Left cardiac atrium (tissue), 4 donors: ENCODE measurements around the gene RAPGEF2. TPM values are rescaled to one million over a fixed set of nuclear protein-coding genes. Genes with fewer than 3 reads are reported as not detected.
"Not testable (repeated sequence)": the region's sequence is repeated elsewhere in the genome, so short reads cannot be mapped to it uniquely, and the experiment has no call there.

Source experiments
- ATAC-seq, 2 donors: fragments of 200-7000 bp; cut with Tn5 transposase; one replicate each; pipeline ENCODE4 v1.9.1; 2020; ENCODE audit warnings: mild to moderate bottlenecking in 2 of 2, moderate library complexity in 2 of 2
- DNase-seq: peaks from one replicate; pipeline ENCODE4 v3.0.0-alpha.2; 2020
- intact Hi-C, 2 donors: fragments of 100-400 bp; cut with DNase I; formaldehyde crosslinking; loops; one replicate each; pipeline versions ENCODE4 v1.14.1 to v1.15.1; 2022 to 2023
- total RNA-seq, 2 donors: library from RNA; stranded (reverse); fragmentation: NEBNext Ultra II Directional; extraction: Animal tissue kit (Norgen Biotek cat#: 25700); gene quantifications; one replicate each; pipeline ENCODE4 v1.2.1, GENCODE V29; 2021
- donor health status: DM: no; HTN: yes; CAD: no.
- donor health status: DM: no; HTN: yes; CAD: no; lungs with severe emphysema.
- donor health status: DM: yes; HTN: yes; CAD: no.
- donor health status: Dilated cardiomyopathy.

RAPGEF2 gene
- total RNA-seq, 2 donors from 2014 or later = 28.0 to 38.0 TPM

DNA sequence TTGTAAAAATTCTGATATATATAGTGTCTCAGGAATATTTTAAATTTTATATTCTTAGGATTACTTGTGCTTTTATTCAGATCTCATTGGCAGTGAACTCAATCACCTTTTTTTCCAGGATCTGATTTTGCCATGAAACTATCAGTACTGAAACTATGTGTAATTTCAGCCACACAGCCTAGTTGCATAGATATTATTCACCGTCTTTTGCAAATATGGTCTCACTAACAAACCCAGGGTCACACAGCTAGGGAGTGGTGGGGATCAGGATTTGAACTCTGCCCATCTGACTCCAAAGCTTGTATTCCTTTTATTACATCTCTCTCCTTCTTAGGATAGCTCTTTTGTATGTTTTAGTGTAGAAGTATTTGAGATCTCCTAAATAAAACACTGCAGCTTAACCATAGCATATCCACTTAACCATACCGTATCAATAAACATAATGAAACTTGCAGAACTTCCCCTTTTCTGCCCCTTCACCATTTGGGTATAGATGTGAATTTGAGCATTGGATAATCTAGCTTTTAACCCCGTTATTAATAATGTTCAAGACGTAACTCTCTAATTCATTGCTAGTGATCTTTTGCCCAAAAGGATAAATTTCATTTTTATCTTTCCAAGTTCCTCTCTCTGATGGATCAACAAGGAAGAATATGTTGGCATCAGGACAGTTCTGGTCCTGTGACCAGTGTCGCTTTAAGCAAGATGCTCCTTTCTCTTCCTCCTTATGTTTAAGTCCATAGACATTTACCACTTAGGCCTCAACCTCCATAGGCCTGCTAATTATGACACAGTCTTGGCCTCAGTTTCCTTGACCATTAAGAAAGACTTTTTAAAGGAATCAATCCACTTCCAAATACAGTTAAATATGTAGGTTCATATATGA, 74.6 kb downstream of the RAPGEF2 start:
- no peak for ATAC-seq
- DNase-seq = no peak
- intact Hi-C loops = loop anchor here in 1 of 2 donors (5.0 to 10.0 kb wide), 3 partner anchors 173 to 453 kb away; partner anchors contain the start of gene PPID

DNA sequence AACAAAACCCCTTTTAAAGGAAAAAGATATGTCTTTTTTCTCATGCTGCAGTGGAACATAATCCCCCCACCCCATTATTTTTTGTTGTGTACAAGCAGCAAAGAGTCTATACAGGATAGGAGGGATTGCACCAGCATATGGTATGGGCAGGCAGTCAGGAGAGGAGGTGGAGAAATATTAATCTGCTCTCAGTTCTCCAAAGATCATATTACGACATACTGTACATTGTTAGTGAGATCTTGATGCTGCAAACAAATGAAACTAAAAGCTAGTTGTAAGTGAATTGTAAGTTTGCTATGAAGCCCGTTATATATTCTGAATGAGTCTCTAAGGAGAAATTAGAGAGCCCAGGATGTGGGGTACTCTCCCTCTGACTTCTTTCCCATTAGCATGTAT, 75.3 kb downstream of the RAPGEF2 start:
- no peak for ATAC-seq
- no peak for DNase-seq
- intact Hi-C loops = loop anchor here in 1 of 2 donors (5.0 to 10.0 kb wide), 3 partner anchors 173 to 453 kb away; partner anchors contain the start of gene PPID

DNA sequence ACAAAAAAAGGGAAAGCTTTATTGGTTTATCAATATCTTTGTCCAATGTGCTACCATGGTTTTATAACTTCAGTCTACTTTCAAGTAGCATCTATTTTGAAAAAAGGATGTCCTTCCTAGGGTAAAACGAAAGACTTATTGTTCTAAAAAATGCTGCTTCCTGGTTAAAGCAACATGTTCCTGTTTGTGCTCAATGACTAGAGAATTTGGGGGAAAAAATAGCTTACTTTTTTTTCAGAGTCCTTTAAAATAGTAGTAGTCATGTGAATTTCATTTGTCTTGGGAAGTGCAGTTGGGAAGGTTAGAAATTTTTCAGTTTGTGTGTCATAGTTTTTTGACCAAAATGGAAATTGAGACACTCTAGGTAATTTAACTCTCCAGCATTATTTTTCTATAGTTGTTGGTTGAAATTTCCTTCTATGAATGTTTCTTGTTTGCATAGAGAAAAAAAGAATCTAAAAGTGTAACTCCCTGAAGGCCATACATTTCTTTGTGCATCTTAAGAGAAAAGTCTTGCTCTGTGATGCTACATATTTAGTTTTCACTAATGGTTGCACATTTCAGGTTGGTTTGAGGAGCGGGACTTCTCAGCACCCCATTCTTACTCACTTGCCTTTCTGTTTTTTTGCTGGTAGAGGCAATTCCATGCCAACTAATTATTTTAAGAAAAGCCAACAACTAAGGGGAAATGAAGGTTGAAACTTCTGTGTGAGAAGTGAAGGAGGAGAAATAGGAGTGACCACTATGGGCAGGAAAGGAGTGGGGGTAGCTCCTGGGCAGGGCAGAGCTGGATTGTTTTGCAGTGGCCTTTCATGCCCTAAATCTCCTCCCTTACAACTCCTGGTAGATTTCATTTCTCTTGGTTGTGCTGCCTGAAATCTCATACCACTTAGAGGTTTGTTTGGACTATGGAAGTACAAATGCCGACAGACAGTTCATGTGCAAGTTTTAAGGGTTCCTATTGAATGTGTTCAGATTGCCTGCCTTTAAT, 76.4 kb downstream of the RAPGEF2 start:
- DNase-seq (no peak), ATAC-seq (peak in 1 of 2 donors; percentile 22)
- intact Hi-C loops = loop anchor here in 1 of 2 donors (5.0 to 10.0 kb wide), 3 partner anchors 174 to 454 kb away; partner anchors contain the start of gene PPID

DNA sequence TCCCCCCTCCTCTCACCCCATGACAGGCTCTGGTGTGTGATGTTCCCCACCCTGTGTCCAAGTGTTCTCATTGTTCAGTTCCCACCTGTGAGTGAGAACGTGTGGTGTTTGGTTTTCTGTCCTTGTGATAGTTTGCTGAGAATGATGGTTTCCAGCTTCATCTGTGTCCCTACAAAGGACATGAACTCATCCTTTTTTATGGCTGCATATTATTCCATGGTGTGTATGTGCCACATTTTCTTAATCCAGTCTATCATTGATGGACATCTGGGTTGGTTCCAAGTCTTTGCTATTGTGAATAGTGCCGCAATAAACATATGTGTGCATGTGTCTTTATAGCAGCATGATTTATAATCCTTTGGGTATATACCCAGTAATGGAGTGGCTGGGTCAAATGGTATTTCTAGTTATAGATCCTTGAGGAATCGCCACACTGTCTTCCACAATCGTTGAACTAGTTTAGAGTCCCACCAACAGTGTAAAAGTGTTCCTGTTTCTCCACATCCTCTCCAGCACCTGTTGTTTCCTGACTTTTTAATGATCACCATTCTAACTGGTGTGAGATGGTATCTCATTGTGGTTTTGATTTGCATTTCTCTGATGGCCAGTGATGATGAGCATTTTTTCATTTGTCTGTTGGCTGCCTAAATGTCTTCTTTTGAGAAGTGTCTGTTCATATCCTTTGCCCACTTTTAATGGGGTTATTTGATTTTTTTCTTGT, 81.2 kb downstream of the RAPGEF2 start:
- DNase-seq, ATAC-seq, intact Hi-C loops: not testable (repeated sequence)

DNA sequence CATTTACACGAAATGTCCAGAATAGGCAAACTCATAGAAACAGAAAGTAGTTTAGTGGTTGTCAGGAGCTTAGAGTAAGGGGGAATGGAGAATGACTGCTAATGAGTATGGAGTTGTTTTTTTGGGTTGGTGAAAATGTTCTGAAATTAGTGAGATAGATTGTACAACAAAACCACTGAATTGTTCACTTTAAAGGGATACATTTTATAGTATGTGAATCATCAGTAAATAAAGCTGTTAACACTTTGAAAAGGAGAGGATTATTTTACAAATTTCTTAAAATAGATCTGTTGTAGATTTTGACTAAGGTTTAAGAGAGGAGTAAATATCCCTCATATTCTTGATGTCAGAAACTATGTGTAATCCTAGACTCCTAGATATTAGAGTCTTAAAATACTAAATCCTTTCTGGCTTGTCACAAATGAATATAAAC, 82.7 kb downstream of the RAPGEF2 start:
- intact Hi-C loops = no loop called here
- DNase-seq (no peak), ATAC-seq (no peak)

DNA sequence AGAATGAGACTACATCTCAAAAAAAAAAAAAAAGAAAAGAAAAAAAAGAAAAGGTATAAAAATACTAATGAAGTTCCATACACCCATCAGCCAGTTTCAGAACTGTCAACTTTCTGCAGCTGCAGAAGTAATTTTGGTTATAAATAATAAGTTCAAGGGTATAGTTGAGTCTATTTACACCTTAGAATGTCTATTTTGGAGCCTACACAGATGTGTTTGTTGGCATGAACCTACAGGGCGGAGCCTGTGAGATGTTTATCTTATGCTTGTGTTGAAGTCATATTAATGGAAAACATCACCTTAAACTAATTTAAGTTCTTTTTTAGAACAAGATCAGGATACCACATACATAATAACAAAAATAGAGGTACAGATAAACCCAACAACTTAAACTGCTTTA, 85.8 kb downstream of the RAPGEF2 start:
- DNase-seq (no peak), ATAC-seq (no peak)
- intact Hi-C loops = no loop called here

DNA sequence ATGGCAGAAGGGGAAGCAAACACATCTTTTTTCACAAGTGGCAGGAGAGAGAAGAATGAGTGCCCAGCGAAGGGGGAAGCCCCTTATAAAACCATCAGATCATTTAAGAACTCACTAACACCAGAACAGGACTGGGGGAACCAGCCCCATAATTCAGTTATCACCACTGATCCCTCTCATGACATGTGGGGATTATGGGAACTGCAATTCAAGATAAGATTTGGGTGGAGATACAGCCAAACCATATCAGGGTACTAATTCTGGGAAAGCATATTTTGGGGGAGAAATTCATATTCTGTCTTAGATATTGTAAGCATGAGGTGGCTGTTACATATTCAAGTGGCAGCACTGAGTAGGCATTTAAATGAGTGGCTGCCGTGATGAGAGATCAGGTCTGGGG, 87.8 kb downstream of the RAPGEF2 start:
- no peak for DNase-seq
- intact Hi-C loops = no loop called here
- no peak for ATAC-seq

DNA sequence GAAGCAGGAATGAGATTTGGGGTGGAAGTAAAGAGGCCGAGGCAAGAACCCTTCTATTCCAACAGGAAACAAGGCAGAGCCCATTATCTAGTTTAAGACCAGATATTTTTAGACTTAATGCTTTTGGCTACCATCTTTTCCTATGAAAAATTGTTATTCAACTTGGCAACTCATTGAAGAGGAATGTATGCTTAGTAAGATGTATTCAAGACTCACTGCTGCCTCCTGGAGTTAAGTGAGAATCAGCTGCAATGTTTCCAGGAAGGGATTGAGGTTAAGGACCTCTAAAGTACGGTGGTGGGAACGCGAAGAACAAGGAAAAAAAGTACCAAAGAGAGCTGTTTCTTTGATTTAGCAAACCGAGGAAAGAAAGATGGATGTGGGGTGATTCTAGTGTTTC, 89.1 kb downstream of the RAPGEF2 start:
- intact Hi-C loops = no loop called here
- ATAC-seq = no peak
- no peak for DNase-seq

DNA sequence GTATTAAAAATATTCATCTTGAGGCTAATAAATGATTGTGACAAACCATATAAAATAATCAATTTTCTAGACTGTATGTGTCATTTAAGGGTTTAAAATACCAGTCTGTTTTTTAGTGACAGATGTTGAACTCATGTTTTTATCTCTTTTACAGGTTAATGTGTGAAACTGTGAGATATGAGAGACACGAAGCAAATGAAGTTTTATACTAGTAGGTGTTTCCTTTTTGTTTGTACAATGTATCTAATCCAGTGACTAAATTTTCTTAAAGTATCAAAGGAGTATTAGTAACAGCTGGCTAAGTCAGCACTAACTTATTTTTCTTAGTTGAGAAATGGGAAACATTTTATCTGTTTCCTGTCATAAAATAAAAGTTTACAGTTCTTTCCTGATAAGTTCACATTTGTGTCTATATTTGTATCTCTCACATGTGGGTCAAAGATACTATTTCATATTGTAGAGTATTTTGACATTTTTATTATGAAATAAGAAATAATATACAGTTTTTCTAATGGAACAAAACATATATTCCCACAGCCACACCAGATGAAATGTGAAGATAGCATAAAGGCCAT, 90.3 kb downstream of the RAPGEF2 start:
- ATAC-seq = no peak
- no peak for DNase-seq
- intact Hi-C loops = no loop called here

DNA sequence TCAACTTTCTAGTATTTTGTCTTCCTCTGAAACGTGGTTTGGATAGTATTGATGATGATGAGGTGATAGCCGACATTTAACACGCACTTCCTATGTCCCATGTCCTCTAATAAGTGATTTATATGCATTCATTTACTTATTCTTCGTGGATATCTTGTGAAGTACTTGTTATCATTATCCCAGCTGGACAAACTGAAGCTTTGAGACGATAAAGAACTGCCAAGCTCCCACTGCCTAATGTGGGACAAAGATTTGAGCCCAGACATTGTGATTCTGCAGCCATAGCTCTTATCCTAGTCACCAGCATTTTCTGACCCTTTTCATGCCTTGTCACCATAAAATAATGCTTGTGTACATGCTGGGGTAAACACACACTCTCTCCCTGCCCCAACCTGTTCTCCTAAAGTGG, 92.5 kb downstream of the RAPGEF2 start:
- ATAC-seq = no peak
- intact Hi-C loops = loop anchor here in 1 of 2 donors (5.0 kb wide), 1 partner anchor 463 kb away; no protein-coding TSS in a partner anchor
- no peak for DNase-seq

DNA sequence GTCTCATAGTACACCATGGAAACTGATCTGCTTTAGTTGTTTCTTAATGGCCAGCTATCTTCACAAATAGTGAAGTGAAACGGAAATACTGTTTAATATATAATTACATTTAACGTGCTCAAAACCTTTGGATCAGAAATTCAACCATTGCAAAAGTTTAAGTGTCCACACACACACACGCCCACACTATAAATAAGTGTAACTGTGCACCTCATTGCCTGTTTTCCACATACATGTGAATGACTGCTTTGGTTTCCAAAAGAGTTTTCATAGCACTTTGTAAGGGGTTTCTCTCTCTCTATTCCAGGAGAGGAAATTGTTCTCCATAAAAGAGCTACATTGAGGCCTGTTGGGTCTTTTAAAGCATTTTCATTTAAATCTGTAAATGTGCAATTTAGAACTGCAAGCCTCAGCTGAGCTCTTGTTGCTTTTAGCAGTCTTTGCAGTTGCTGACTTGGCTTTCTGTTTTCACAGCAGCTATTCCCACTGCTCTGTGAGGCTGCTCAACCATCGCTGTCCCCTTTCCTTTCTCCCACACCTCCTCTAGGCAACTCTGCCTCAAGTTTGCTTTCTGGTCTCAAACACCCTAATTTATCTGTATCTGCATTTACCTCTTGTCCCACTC, 94.5 kb downstream of the RAPGEF2 start:
- DNase-seq (no peak), ATAC-seq (peak; percentile 23 to 34)
- intact Hi-C loops = loop anchor here in 1 of 2 donors (5.0 kb wide), 1 partner anchor 465 kb away; no protein-coding TSS in a partner anchor

DNA sequence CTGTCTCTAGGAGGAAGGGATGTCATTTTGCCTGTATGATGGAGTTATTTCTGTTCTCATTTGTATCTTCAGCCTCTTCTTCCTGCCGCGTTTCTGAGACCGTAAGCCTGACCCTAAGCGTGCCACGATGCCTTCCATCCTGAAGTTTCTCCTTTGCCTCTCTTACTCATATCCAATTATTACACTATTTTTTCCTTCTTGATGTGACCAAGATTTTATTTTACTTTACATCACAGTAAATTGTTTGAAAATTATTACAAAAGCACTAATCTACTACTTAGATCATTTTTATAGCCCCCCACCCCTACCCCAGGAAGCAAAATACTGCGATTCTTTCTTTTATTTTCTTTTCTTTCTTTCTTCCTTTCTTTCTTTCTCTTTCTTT, 95.0 kb downstream of the RAPGEF2 start:
- no peak for DNase-seq
- intact Hi-C loops = loop anchor here in 1 of 2 donors (5.0 kb wide), 1 partner anchor 466 kb away; no protein-coding TSS in a partner anchor
- ATAC-seq = no peak

DNA sequence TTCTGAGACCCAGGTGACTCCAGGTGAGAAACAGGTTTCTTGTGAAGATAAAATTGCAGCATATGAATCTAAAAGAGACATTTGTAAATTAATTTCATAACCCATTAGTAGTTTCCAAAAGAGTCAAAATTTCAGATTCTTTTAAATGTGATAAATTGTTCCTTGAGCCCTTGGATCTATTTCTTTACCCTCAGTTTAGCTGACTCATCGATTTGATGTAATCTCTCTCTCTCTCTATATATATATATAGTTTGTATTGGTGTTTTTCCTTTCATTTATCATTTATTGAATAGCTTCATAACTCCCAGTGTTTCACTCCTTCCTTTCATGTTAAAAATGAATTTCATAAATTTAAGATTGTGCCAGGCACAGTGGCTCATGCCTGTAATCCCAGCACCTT, 96.9 kb downstream of the RAPGEF2 start:
- ATAC-seq = no peak
- intact Hi-C loops = loop anchor here (5.0 to 10.0 kb wide), 3 partner anchors 345 to 475 kb away; partner anchors contain the start of gene PPID (in 1 of the 2)
- DNase-seq = no peak

DNA sequence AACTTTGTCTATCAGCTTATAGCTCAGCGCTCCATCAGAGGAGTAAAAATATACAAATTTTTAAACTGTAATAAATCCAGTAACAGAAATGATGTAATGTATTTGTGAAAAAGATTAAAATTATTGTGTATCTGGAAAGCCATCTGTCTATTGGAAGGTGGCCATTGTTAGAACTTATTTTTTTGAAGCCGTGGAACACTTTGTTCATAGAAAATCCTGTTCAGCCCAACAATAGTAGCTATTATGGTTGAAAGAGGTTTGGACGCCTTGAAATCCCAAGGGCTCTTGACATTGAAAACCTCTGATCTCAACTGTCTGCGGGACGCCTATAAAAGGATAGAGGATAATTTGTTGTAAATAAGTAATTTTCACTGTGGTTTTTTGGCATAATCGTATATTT, 98.3 kb downstream of the RAPGEF2 start:
- DNase-seq = no peak
- ATAC-seq = peak in 1 of 2 donors; percentile 58
- intact Hi-C loops = loop anchor here in 1 of 2 donors (10.0 kb wide), 2 partner anchors 346 to 476 kb away; partner anchors contain the start of gene PPID

DNA sequence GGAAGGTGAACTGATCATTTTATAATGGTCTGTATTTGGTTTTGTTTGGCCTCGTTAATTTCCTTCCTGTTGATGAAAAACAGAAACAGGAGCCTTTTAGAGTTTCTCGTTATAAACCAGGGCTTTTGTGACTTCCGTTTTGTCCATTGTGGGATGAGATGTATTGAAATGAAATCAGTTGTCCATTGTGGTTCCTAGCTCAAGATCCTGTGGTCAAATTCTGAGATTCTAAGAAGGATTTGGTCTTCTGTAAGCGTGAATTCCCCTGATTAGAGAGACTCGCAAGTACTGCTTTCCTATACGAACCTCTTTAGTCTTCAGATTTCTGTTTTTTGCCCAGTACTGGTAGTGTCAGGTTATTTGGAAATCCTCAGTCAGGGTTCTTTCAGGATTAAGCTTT, 101.7 kb downstream of the RAPGEF2 start:
- DNase-seq = no peak
- no peak for ATAC-seq
- intact Hi-C loops = loop anchor here in 1 of 2 donors (10.0 kb wide), 2 partner anchors 350 to 480 kb away; partner anchors contain the start of gene PPID

DNA sequence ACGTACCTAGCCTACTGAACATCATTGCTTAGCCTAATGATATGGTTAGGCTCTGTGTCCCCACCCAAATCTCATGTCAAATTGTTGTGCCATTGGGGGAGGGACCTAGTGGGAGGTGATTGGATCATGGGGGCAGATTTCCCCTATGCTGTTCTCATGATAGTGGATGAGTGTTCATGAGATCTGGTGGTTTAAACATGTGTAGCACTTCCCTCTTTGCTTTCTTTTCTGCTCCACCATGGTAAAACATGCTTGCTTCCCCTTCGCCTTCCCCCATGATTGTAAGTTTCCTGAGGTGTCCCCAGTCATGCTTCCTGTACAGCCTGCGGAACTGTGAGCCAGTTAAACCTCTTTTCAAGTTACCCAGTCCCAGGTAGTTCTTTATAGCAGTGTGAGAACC, 102.6 kb downstream of the RAPGEF2 start:
- DNase-seq (no peak), ATAC-seq (no peak)
- intact Hi-C loops = loop anchor here in 1 of 2 donors (10.0 kb wide), 2 partner anchors 351 to 481 kb away; partner anchors contain the start of gene PPID

DNA sequence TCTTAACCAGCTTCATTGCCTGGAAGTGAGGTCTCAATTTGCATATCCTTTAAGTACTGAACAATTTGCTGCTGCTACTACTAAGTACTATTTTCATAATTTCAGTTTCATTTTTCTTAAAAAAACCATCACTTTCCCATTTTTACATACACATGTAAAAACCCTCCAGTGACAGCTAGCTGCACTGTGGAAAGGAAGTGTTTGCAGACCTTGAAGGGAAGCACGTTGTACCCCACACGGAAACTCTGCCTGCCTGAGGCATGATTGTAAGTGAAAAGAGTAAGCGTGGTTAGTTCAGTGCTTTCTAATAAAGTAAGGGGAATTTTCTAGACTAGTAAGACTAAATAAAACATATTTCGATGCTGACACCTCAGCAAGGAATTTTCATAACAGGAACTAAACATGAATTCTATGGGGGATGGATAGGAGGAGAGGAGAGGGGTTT, 103.6 kb downstream of the RAPGEF2 start:
- intact Hi-C loops = loop anchor here in 1 of 2 donors (10.0 kb wide), 2 partner anchors 352 to 482 kb away; partner anchors contain the start of gene PPID
- DNase-seq (no peak), ATAC-seq (no peak)
